Activated naive CD8-positive, alpha-beta T cell treated with anti-CD3 and anti-CD28 coated beads, Interleukin-2, amount 50 U/mL, for 16 hours (primary cell): ENCODE data around the gene LPIN3.

Experiments used
- DNase-seq: peaks from one replicate; pipeline ENCODE4 v3.0.0-alpha.2; 2020; ENCODE audit warnings: low read depth, low spot score

Gene LPIN3

GRCh38 chr20:41350408-41350962 lies 9.9 kb downstream of the LPIN3 start:
- no peak for DNase-seq

- no peak for DNase-seq
These were observed 11.5 kb downstream of the LPIN3 start for GRCh38 chr20:41352106-41352505.

GRCh38 chr20:41352666-41353065 lies 12.0 kb downstream of the LPIN3 start:
- DNase-seq = no peak

GRCh38 chr20:41353530-41353929 lies 12.9 kb downstream of the LPIN3 start:
- DNase-seq = no peak

GRCh38 chr20:41355192-41355591 lies 14.6 kb downstream of the LPIN3 start:
- DNase-seq = no peak

- no peak for DNase-seq
These were observed 15.1 kb downstream of the LPIN3 start for GRCh38 chr20:41355598-41356203.

GRCh38 chr20:41356951-41357350 lies 16.3 kb downstream of the LPIN3 start:
- DNase-seq = no peak

- DNase-seq = no peak
These were observed 17.0 kb downstream of the LPIN3 start for GRCh38 chr20:41357424-41358163.

- no peak for DNase-seq
These were observed 17.6 kb downstream of the LPIN3 start for GRCh38 chr20:41358230-41358629.

GRCh38 chr20:41358717-41359116 lies 18.1 kb downstream of the LPIN3 start:
- no peak for DNase-seq

GRCh38 chr20:41359541-41360011 lies 19.0 kb downstream of the LPIN3 start:
- DNase-seq = no peak

- no peak for DNase-seq
These were observed 20.5 kb downstream of the LPIN3 start for GRCh38 chr20:41360831-41361756.

GRCh38 chr20:41361757-41362747 lies 21.4 kb downstream of the LPIN3 start:
- DNase-seq = no peak

GRCh38 chr20:41362748-41363140 lies 22.1 kb downstream of the LPIN3 start:
- DNase-seq = no peak

GRCh38 chr20:41363601-41364000 lies 23.0 kb downstream of the LPIN3 start:
- DNase-seq = no peak

GRCh38 chr20:41364236-41364855 lies 23.7 kb downstream of the LPIN3 start:
- no peak for DNase-seq

- no peak for DNase-seq
These were observed 24.5 kb downstream of the LPIN3 start for GRCh38 chr20:41364967-41365765.

GRCh38 chr20:41365777-41366545 lies 25.3 kb downstream of the LPIN3 start:
- DNase-seq = no peak
